ENCODE data around the gene IBTK. TPM values are rescaled to one million over a fixed set of nuclear protein-coding genes. Genes with fewer than 3 reads are reported as not detected.
"Not testable (repeated sequence)": the region's sequence is repeated elsewhere in the genome, so short reads cannot be mapped to it uniquely, and the experiment has no call there.

The IBTK gene
- total RNA-seq, 4 donors from 2014 or later: 24.1 to 33.5 (median 27.9) TPM

GRCh38 chr6:82160255-82160990, 87.1 kb downstream of the IBTK start:
- TF ChIP-seq CTCF (IDR thresholded peaks at IDR 0.05): no peak
- no peak for ATAC-seq (ENCODE audit: low FRiP score)
- DNase-seq (ENCODE audit: low spot score): no peak

GRCh38 chr6:82152786-82153185, 94.8 kb downstream of the IBTK start:
- not testable (repeated sequence) for ATAC-seq (ENCODE audit: low FRiP score); DNase-seq (ENCODE audit: low spot score)

DNA sequence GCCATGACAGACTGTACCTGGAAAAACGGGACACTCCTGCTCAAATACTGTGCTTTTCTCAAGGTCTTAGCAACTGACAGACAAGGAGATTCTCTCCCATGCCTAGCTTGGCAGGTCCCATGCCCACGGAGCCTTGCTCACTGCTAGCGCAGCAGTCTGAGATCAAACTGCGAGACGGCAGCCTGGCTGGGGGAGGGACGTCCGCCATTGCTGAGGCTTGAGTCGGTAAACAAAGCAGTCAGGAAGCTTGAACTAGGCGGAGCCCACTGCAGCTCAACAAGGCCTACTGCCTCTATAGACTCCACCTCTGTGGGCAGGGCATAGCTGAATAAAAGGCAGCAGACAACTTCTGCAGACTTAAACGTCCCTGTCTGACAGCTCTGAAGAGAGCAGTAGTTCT, 96.4 kb downstream of the IBTK start:
- not testable (repeated sequence) for ATAC-seq (ENCODE audit: low FRiP score); DNase-seq (ENCODE audit: low spot score)

- ATAC-seq (ENCODE audit: low FRiP score) (no peak), DNase-seq (ENCODE audit: low spot score) (no peak)
- TF ChIP-seq CTCF (IDR thresholded peaks at IDR 0.05): no peak
These were observed 101.6 kb downstream of the IBTK start for GRCh38 chr6:82145926-82146452.

DNA sequence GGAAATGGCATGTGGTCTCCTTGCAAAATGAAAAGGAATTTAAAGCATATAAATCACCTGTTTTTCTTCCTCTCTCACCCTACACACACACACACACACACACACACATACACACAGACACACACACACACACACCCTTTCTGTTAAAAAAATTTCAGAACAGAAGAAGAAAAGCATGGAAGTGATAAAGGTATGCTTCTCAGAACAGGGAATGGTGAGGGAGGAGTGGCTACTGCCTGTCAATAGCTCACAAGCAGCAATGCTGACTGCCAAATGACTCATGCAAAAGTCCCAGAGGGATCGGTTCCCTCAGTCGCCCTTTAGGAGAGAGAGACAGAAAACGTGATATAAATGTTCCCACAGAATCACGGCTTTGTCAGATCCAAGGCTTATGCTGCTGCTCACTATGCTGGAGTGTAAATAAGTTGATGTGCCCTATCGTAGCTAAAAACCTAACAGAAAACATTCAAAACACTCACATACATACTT, 102.6 kb downstream of the IBTK start:
- ATAC-seq (ENCODE audit: low FRiP score) (peak; percentile 70), DNase-seq (ENCODE audit: low spot score) (no peak)
- no peak for TF ChIP-seq CTCF (IDR thresholded peaks at IDR 0.05)

DNA sequence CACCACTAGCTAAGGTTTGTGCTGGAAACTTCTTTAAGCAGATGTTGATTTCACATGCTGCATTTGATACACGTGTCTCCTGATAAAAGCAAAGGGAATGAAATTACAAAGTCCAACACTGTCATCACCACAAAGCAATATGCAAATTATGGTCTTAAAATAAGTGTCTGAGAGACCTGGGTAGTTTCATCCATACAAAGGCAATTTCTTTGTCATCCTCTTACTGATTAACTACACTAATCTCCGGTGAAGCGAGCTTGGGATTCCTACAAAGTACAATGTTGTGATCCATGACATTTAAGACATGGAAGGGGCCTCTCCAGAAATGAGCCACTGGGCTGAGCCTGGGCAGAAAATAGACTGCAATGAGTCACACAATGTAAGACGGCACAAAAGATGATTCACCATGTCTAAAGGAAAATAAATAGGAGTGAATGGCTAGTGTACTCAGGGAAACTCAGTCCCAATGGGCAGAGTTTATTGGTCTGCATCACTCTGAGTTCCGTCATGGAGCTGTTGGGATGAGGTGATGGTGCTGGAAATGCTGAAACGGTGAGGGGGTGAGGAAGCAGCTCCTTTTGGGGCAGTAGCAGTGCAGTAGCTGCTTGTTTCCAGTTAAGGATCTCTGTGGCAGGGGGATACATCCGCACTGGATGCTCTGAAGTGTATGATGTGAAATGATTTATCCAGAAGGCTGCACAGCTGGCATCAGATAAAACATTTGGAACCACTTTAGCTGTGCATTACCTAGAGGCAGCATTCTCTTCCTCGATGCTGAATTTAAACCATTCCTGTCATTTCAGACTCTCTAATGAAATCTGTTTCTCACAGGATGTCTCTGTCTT, 103.3 kb downstream of the IBTK start:
- TF ChIP-seq CTCF (IDR thresholded peaks at IDR 0.05): no peak
- DNase-seq (ENCODE audit: low spot score) (no peak), ATAC-seq (ENCODE audit: low FRiP score) (peak; percentile 82)

- ATAC-seq (ENCODE audit: low FRiP score) (no peak), DNase-seq (ENCODE audit: low spot score) (no peak)
- TF ChIP-seq CTCF (IDR thresholded peaks at IDR 0.05): no peak
These were observed 104.5 kb downstream of the IBTK start for GRCh38 chr6:82143041-82143481.

Data from omental fat pad (tissue), 4 donors.